Mucosa of descending colon (tissue), 3 donors: ENCODE data around the gene GDPD3. TPM values are rescaled to one million over a fixed set of nuclear protein-coding genes. Genes with fewer than 3 reads are reported as not detected.

Experiments
- ATAC-seq: fragments of 200-7000 bp; cut with Tn5 transposase; one replicate; pipeline ENCODE4 v1.9.1; 2020; ENCODE audit warnings: mild to moderate bottlenecking, moderate library complexity
- DNase-seq, 3 donors: peaks; one replicate each; pipeline ENCODE4 v3.0.0-alpha.2; 2020
- H3K36me3 ChIP-seq: fragments of 200-600 bp; one replicate; pipeline ENCODE4 v1.8.0; 2021; ENCODE audit warnings: low read depth, mild to moderate bottlenecking
- H3K4me1 ChIP-seq: fragments of 200-600 bp; one replicate; pipeline ENCODE4 v1.8.0; 2021; ENCODE audit warnings: low read depth, mild to moderate bottlenecking
- H3K4me3 ChIP-seq: fragments of 200-600 bp; one replicate; pipeline ENCODE4 v1.8.0; 2021; ENCODE audit warnings: mild to moderate bottlenecking
- H3K9me3 ChIP-seq: fragments of 200-600 bp; one replicate; pipeline ENCODE4 v1.8.0; 2021; ENCODE audit warnings: mild to moderate bottlenecking
- intact Hi-C, 2 donors: fragments of 100-400 bp; cut with DNase I in 1 of 2; cut with micrococcal nuclease in 1 of 2; formaldehyde crosslinking; loops; one replicate each; pipeline versions ENCODE4 v1.11.0 to v1.11.1; 2022; cut with DNase I, micrococcal nuclease
- long read RNA-seq, 2 donors: library from polyadenylated mRNA; unstranded; transcript quantifications; one replicate each; pipeline ENCODE4 v2.0.0, GENCODE V29; 2019 to 2021
- total RNA-seq, 3 donors: library from RNA; stranded (reverse); fragmentation: NEBNext Ultra II Directional in 2 of 3; extraction: Animal tissue kit (Norgen Biotek cat#: 25700) in 2 of 3; gene quantifications; one replicate each; pipeline versions ENCODE4 v1.2.1 to v1.2.4, GENCODE V29; 2021 to 2023
- TF ChIP-seq, protein P1 (sequence below): fragments of 200-600 bp; IDR thresholded peaks from one replicate; pipeline ENCODE4 v1.8.0; 2022; ENCODE audit warnings: antibody characterized with exemption, mild to moderate bottlenecking
- donor health status: DM: no; HTN: no; CAD: no; lungs with moderate emphysema.
- donor health status: DM: no; HTN: no; CAD: no.
- donor health status: DM: no; HTN: yes; CAD: no.

Gene GDPD3, protein sequence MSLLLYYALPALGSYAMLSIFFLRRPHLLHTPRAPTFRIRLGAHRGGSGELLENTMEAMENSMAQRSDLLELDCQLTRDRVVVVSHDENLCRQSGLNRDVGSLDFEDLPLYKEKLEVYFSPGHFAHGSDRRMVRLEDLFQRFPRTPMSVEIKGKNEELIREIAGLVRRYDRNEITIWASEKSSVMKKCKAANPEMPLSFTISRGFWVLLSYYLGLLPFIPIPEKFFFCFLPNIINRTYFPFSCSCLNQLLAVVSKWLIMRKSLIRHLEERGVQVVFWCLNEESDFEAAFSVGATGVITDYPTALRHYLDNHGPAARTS
- total RNA-seq: 10 to 100 TPM; 29.6 to 75.3 (median 51.7) TPM
- long read RNA-seq, donor 1, transcript GDPD3-202 (10 exons, 1,397 nt): major isoform, 10 of 57 reads
- long read RNA-seq, donor 1, partial matches to known transcripts: 32 of 57 reads
- long read RNA-seq, donor 1, other reads (novel, unspliced or antisense): 15 of 57 reads
- long read RNA-seq, donor 2, transcript GDPD3-202 (10 exons, 1,397 nt): major isoform, 30 of 36 reads
- long read RNA-seq, donor 2, partial matches to known transcripts: 0 of 36 reads
- long read RNA-seq, donor 2, other reads (novel, unspliced or antisense): 6 of 36 reads

DNA sequence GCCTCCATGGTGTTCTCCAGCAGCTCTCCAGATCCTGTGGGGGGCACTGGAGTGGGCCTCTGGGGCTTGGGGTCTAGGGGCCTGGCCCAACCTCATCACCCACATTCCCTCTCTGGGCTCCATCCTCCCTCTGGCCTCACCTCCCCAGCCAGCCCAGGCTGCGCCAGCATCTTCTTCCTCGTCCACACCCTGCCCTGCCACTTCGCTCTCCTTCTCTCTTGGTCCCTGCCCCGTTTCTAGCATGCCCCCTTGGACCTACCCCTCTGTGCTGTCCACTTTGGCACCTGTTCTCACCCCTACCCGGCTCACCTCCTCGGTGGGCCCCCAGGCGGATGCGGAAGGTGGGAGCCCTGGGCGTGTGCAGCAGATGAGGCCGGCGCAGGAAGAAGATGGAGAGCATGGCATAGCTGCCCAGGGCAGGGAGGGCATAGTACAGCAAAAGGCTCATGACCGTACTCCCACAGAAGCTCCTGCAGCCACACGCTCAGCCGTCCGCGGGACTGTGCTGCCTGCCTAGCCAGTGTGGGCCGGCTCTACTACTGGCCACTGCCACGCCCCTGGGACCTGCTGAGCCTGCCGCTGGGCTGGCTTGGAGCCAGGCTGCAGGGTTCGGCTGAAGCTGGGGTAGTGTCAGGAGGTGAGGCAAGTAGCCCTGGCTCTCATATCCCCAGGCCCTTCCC is at the start of gene GDPD3:
Gene GDPD3 (minus strand): TSS at position 507 of the 680 bp plus-strand sequence. CDS start 59 bp downstream, at position 448.
- H3K36me3 ChIP-seq: peaks cover under 1% of the 10 kb centered on the region
- DNase-seq: peak; percentile 84 to 92 (median 92)
- H3K9me3 ChIP-seq: no peaks in the 10 kb centered on the region
- TF ChIP-seq, protein P1, sequence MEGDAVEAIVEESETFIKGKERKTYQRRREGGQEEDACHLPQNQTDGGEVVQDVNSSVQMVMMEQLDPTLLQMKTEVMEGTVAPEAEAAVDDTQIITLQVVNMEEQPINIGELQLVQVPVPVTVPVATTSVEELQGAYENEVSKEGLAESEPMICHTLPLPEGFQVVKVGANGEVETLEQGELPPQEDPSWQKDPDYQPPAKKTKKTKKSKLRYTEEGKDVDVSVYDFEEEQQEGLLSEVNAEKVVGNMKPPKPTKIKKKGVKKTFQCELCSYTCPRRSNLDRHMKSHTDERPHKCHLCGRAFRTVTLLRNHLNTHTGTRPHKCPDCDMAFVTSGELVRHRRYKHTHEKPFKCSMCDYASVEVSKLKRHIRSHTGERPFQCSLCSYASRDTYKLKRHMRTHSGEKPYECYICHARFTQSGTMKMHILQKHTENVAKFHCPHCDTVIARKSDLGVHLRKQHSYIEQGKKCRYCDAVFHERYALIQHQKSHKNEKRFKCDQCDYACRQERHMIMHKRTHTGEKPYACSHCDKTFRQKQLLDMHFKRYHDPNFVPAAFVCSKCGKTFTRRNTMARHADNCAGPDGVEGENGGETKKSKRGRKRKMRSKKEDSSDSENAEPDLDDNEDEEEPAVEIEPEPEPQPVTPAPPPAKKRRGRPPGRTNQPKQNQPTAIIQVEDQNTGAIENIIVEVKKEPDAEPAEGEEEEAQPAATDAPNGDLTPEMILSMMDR: no peak
- no peak within 1 kb of the TSS for H3K4me3 ChIP-seq
- intact Hi-C loops: no loop called here
- H3K4me1 ChIP-seq: peaks cover 50% of the 10 kb centered on the region
- ATAC-seq: peak; percentile 71

DNA sequence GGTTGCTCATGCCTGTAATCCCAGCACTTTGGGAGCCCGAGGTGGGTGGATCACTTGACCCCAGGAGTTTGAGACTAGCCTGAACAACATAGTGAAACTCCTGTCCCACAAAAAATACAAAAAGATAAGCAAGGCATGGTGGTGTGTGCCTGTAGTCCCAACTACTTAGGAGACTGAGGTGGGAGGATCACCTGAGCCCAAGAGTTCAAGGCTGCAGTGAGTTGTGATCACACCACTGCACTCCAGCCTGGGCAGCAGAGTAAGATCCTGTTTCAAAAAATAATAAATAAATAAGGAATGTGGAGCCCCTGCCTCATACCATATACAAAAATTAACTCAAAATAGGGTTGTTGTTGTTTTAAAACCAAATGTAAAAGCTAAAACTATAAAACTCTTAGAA is 43.9 kb upstream of the GDPD3 start:
- no peaks in the 10 kb centered on the region for H3K4me1 ChIP-seq
- TF ChIP-seq, protein P1: no peak
- H3K9me3 ChIP-seq: no peaks in the 10 kb centered on the region
- intact Hi-C loops: no loop called here
- no peak for ATAC-seq
- no peak overlapping the region for H3K4me3 ChIP-seq
- no peaks in the 10 kb centered on the region for H3K36me3 ChIP-seq
- no peak for DNase-seq

DNA sequence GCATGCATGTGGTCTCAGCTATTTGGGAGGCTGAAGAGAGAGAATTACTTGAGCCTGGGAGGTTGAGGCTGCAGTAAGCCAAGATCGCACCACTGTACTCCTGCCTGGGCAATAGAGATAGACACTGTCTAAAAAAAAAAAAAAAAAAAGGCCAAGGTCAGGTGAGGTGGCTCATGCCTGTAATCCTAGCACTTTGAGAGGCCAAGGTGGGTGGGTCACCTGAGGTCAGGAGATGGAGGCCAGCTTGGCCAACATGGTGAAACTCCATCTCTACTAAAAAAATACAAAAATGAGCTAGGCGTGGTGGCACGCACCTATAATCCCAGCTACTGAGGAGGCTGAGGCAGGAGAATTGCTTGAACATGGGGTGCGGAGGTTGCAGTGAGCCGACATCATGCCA is 41.9 kb upstream of the GDPD3 start:
- DNase-seq (no peak), ATAC-seq (no peak)
- Histone ChIP-seq H3K4me3 (no peak overlapping the region), H3K36me3 (no peaks in the 10 kb centered on the region), H3K4me1 (no peaks in the 10 kb centered on the region), H3K9me3 (no peaks in the 10 kb centered on the region)
- intact Hi-C loops: no loop called here
- TF ChIP-seq, protein P1: no peak

DNA sequence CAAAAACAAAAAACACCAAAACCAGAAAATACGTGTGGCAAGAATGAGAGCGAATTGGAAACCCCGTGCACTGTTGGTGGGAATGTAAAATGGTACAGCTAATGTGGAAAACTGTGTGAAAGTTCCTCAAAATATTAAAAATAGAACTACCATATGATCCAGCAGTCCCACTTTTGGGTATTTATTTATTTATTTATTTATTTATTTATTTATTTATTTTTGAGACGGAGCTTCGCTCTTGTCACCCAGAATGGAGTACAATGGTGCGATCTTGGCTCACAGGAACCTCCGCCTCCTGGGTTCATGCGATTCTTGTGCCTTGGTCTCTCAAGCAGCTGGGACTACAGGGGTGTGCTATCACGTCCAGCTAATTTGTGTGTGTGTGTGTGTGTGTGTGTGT is 39.2 kb upstream of the GDPD3 start:
- no peak overlapping the region for H3K4me3 ChIP-seq
- H3K4me1 ChIP-seq: no peaks in the 10 kb centered on the region
- TF ChIP-seq, protein P1: no peak
- peak in 1 of 3 donors; percentile 2 for DNase-seq
- no peaks in the 10 kb centered on the region for H3K36me3 ChIP-seq
- ATAC-seq: no peak
- intact Hi-C loops: no loop called here
- H3K9me3 ChIP-seq: peaks cover 9% of the 10 kb centered on the region

DNA sequence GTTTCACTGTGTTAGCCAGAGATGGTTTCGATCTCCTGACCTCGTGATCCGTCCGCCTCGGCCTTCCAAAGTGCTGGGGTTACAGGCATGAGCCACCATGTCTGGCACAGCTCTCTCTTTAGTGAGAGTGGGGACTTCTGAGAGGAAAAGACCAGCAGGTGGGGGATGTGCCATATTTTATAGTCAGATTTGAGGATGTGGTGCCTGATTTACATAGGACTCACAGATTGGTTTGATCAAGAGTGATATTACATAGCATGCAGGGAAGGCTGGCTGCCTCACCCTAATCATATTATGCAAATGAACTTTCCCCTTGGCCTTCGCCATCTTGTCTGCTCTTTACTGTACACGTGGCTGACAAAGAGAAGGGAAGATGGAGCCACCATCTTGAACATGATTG is 37.8 kb upstream of the GDPD3 start:
- no peaks in the 10 kb centered on the region for H3K36me3 ChIP-seq
- DNase-seq: no peak
- H3K4me1 ChIP-seq: no peaks in the 10 kb centered on the region
- intact Hi-C loops: no loop called here
- H3K9me3 ChIP-seq: peaks cover 9% of the 10 kb centered on the region
- H3K4me3 ChIP-seq: no peak overlapping the region
- TF ChIP-seq, protein P1: no peak
- ATAC-seq: no peak
